ENCODE results near the gene PDSS1.

PDSS1 gene

DNA sequence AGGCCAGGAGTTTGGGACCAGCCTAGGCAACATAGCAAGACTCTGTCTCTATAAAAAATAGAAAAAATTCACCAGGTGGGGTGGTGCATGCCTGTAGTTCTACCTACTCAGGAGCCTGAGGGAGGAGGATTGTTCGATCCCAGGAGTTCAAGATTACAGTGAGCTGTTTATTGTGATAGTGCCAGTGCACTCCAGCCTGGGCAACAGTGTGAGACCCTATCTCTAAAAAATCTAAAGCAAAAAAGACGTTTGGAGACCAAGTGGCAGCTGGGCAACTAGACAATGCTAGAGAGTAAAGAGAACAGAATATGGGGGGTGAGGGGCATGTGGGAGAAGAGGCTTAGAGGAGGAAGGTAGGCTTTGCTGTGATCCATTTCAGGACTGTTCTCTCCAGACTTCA lies 1.4 kb downstream of the PDSS1 start:
- DNase-seq (ENCODE audit: low spot score): no peak

- no peak for DNase-seq (ENCODE audit: low spot score)
Measured at GRCh38 chr10:26699631-26700030, 2.1 kb downstream of the PDSS1 start.

DNA sequence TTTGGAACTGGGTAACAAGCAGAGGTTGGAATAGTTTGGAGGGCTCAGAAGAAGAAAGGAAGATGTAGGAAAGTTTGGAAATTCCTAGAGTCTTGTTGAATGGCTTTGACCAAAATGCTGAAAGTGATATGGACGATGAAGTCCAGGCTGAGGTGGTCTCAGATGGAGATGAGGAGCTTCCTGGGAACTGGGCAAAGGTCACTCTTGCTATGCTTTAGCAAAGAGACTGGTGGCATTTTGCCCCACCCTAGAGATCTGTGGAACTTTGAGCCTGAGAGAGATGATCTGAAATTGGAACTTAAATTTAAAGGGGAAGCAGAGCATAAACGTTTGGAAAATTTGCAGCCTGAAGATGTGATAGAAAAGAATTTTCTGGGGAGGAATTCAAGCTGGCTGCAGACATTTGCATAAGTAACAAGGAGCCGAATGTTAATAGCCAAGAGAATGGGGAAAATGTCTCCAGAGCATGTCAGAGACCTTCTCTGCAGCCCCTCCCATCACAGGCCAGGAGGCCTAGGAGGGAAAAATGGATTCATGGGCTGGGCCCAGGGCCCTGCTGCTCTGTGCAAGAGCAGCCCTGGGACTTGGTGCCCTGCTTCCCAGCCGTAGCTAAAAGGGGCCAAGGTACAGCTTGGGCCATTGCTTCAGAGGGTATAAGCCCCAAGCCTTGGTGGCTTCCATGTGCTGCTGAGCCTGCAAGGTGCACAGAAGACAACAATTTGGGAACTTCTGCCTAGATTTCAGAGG lies 3.6 kb downstream of the PDSS1 start:
- no peak for DNase-seq (ENCODE audit: low spot score)

DNA sequence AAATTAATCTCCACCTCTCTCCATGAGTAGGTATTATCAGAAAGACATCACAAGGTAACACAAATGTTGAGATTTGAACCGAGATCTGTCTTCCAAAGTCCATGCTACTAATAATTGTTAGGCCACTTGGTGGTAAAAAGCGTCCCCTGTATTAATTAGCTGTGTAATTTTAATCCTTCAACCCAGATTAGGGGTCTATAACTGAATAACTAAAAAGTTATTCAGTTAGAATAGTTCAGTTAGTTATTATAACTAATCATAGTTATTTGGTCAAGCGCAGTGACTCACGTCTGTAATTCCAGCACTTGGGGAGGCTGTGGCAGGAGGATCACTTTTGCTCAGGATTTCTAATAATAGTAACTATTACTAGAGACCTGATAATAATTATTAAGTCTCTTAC lies 5.6 kb downstream of the PDSS1 start:
- no peak for DNase-seq (ENCODE audit: low spot score)

- no peak for DNase-seq (ENCODE audit: low spot score)
Measured at GRCh38 chr10:26703974-26704373, 6.5 kb downstream of the PDSS1 start.

GRCh38 chr10:26706206-26706605 lies 8.7 kb downstream of the PDSS1 start:
- DNase-seq (ENCODE audit: low spot score): no peak

DNA sequence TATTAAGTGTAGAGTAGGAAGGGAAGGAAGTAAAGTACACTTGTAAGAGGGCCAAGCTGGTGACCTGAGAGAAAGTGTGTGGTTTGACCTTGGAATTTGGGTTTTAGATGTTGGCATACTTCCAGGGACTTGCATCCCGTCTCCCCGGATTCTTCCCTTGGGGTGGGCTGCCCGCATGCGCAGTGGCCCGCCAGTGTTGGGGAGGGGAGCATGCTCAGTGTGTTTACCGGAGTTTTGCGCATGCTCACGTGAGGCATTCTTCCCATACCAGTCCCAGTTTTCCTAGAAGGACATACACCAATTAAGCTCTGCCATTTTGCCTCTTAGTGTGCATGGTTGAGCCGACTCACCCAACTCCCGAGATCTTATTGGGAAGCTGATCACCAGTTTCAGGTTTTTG lies 9.4 kb downstream of the PDSS1 start:
- no peak for DNase-seq (ENCODE audit: low spot score)

DNA sequence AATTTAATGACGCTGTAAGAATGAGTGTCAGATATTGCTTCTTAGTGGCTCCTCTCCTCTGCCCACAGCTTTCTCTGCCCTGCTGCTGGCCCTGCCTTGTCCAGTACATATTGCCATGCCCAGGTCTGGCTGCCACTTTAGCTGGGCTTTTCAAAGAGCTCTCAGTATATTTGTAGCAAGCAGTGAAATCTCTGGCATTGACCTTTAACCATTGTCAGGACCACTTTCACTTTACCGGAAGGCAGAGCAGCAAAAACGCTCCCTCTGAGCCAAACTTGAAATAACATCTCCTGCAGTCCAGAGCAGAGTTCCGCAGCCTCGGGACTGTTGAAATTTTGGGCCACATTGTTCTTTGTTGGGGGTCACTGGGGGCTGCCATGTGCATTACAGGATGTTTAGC lies 13.8 kb downstream of the PDSS1 start:
- DNase-seq (ENCODE audit: low spot score): no peak

GRCh38 chr10:26714415-26715136 lies 17.1 kb downstream of the PDSS1 start:
- DNase-seq (ENCODE audit: low spot score): no peak

- DNase-seq (ENCODE audit: low spot score): no peak
Measured at GRCh38 chr10:26715137-26715487, 17.6 kb downstream of the PDSS1 start.

- DNase-seq (ENCODE audit: low spot score): no peak
Measured at GRCh38 chr10:26717476-26717875, 20.0 kb downstream of the PDSS1 start.

- DNase-seq (ENCODE audit: low spot score): no peak
Measured at GRCh38 chr10:26721561-26721960, 24.1 kb downstream of the PDSS1 start.

DNA sequence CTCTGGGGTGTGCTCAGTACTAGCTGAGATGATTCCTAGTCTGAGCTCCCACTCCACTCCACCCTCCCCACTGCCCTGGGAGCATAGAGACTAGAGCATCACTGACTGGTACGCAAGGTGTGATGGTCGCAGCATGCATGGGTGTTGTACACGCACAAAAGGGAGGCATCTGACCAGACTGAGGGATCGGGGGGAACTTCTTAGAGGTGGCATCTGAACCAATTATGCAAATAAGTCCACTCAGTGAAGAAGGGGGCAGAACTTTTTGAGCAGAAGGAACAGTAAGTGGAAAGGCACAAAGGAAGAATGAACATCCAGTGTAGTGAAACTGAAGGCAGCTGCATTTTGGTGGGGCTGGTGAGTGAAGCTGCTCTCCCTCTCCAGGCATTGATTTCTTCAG lies 25.5 kb downstream of the PDSS1 start:
- DNase-seq (ENCODE audit: low spot score): no peak

DNA sequence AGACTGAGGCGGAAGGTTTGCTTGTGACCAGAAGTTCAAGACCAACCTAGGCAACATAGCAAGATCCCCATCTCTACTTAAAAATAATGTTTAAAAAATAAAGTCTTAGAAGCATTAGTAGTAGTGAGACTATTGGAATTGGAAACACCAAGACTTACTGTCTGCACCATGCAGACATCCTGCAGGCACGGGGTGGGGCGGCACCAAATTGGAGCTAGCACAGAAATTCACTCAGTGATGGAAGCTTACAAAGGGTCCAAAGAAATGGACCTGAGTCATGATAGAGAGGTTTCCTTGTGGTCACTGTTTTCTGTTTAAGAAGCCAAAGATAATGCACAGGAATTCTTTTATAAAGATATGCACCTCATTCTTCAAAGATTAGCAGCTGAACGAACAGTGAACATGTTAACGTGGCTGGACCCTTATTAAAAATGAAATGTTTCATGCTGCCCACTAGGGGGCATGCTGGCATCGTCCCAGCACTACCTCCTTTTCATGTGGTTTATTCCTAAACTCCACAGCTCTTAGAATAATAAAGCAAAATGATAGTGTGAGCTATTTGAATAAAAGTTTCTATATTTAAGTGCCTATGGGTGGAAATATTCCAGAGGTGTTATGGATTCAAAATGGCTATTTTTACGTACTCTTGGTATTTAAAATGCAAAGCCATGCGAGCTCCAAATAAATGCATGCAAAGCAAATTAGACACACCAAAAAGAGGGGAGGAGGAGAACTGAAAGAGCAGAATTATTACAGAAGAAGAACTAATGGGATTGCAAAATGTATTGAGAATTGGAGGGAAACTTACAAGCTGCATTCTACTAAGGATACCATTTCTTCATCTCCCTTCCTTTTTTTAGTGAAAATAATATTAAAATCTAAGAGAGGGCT lies 28.6 kb downstream of the PDSS1 start:
- peak; percentile 73 for DNase-seq (ENCODE audit: low spot score)

GRCh38 chr10:26727005-26727404 lies 29.5 kb downstream of the PDSS1 start:
- no peak for DNase-seq (ENCODE audit: low spot score)

DNA sequence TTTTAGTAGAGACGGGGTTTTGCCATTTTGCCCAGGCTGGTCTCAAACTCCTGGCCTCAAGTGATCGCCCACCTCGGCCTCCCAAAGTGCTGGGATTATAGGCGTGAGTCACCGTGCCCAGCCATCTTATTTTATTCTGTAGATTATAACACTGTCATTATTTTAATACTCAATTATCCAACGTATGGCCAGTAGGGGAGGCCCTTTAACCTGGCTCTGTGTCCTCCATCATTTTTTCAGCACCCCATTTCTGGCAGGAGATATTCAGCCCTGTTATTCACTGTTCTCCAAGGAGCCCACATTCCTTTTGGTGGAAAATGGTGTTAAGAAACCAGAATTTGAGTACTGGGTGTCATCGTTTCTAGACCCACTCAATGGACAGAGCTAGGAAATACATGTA lies 31.5 kb downstream of the PDSS1 start:
- DNase-seq (ENCODE audit: low spot score): no peak

GRCh38 chr10:26729395-26729794 lies 31.9 kb downstream of the PDSS1 start:
- no peak for DNase-seq (ENCODE audit: low spot score)

DNA sequence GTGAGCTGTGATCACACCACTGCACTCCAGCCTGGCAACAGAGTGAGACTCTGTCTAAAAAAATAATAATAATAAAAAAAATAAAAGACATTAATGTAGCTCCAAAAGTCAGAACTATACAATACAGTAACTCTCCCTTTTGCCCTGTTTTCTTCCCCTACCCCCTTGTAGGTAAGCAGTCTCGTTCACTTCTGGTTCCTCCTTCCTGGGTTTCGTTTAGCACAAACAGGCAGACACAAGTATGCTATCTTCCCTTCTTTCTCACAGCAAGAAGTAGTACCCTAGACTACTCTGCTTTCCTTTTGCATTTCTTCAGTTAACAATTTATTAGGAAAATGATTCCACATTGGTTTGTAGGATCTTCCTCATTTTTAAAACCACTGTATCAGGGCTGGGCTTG lies 33.1 kb downstream of the PDSS1 start:
- DNase-seq (ENCODE audit: low spot score): no peak

DNA sequence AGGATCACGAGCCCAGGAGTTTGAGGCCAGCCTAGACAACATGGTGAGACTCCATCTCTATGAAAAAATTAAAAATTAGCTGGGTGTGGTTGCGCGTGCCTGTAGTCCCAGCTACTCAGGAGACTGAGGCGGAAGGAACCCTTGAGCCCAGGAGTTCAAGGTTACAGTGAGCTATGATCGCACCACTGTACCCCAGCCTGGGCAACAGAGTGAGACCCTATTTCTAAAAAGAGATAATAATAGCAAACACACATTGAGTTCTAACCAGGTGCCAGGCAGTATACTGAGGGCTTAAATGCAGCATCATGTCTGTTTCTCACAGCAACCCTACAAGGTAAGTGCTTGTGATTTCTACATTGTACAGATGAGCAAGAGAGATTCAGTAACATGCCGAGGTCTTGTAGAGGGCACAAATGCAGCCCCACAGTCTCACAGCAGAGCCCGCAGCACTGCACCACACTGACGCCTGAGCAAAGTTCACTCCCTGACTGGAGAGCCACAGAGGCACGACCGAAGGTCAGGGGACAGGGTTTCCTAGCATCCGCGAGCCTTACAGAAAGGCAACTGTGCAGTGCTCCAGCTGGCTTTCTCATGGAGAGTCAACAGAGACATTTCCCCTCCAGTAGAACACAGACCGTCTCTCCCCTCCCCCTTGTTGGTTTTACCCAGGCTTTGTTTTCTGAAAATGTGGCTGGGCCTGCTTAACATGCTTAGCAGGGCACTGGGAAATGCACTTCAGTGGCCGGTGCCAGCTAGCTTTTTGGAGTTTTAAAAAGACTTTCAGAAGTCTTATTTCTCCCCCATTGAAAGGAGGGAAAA lies 36.5 kb downstream of the PDSS1 start:
- no peak for DNase-seq (ENCODE audit: low spot score)

DNA sequence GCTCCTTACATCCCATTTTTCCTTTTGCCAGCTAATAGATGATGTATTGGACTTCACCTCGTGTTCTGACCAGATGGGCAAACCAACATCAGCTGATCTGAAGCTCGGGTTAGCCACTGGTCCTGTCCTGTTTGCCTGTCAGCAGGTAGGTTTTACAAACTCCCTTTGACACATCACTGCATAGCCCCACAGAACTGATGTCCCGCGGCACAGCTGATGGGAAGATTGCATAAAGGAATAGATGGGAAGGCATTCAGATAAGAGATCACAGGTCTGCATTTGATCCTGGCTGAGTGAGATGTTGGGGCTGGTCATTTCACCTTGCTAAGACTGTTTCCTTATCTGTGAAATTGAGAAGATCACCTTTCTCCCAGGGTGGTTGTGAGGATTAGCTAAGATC lies 37.9 kb downstream of the PDSS1 start:
- DNase-seq (ENCODE audit: low spot score): no peak

DNA sequence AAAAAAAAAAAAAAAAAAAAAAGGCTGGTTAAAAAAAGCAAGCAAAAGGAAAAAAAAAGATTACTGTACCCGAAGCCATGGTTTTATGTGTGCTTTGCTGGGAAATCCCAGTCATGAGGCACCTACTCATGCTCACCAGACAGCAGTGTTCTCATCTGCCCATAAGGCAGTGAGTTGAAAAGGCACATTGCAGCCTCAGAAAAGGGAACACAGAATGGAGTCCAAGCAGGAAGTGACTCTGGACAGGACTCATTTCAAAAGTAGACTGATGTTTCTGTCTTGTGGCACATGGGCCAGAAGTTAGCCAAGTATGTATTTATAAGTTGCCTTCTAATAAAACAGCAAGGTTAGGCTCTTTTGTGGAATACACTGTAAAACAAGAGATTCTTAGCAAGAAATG lies 40.2 kb downstream of the PDSS1 start:
- DNase-seq (ENCODE audit: low spot score): no peak

- no peak for DNase-seq (ENCODE audit: low spot score)
Measured at GRCh38 chr10:26738301-26738911, 40.9 kb downstream of the PDSS1 start.

All from AG08395 (cell line).